CD1c-positive myeloid dendritic cell (primary cell): ENCODE measurements around the gene MCU.
"Not testable (repeated sequence)": the region's sequence is repeated elsewhere in the genome, so short reads cannot be mapped to it uniquely, and the experiment has no call there.

Experiments
- DNase-seq: peaks from one replicate; pipeline ENCODE4 v3.0.0-alpha.2; 2016; ENCODE audit errors: extremely low spot score

The MCU gene

DNA sequence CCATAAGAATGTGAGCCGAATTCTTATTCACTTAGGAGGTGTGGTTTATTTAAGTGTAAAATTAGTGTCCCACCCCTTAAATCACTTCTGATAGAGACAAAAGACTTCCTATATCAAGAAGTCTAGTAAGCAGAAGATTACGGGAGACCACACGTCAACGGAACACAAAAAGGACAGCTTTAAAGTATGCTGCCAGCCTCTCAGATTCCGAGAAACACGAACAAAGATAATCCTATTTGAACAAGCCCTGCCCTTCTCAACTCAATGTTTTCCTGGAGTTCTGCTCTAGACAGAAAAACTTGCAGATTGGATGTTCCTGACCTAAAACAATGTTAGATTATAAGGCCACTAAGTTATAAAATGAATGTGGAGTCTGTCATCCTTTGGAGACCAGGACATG lies 4.9 kb upstream of the MCU start:
- no peak for DNase-seq

DNA sequence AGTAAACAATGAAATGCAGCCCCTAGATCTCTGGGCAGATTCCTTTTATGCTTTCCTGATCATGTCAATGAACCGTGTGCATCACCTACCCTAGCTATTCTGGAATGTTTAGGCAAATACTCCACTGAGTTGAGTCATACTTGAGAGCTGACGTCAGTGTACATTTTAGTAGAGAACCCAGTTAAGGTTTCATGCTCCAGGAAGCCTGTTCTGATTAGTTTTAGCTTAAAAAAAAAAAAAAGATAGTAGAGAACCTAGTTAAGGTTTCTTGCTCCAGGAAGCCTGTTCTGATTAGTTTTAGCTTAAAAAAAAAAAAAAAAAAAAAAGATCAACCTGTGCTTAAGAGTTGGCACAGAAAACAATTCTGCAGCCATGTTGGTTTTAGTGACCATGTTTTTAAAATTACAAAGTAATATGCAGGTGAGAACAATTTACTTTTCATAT lies 3.7 kb upstream of the MCU start:
- DNase-seq: no peak

DNA sequence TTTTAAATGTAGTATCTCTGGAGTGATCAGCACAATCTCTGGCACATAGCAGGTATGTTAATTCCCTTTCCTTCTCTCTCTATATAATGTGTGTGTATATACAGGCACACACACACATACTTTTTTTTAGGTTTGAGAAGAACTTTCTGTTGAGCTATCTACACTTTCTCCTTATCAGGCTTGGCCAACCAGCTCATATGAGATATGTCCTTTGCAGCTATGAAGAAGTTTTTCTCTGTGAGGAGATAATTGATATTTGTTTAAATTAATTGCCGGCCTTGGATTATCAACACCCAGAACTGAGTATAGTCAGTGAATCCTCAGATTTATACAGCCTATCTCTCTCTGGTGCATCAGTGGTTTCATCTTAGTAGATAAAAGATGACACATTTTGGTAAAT lies 2.3 kb upstream of the MCU start:
- DNase-seq: no peak

DNA sequence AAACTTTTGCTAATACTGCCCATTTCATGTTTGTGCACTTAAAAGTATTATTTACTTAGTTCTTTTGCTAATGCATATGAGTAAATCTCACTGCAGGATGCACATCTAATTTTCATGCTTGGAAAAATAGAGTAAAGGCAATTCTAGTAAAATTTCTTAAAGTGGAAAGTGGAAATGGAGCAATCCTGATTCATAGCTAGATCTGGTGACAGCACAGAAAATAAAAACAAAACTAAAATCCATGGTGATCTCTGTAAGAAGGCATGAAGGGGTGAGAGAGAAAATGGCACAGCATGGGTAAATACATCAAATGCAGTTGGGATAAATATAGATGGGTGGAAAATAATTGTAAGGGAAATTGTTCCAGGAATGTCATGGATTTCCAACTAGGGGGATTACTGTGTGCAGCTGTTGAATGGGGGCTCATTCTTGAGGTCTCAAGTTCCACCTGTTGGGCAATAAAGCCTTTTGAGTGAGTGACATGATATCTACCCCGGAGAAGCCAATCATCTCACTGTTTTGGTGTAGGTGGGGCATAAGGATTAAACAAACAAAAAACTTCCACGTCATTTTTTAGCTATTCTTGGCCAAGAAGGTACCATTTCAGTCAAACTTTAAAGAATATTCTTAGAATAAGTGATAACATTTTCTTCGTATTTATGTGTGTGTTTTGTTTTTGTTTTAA lies 1.7 kb upstream of the MCU start:
- DNase-seq: no peak

DNA sequence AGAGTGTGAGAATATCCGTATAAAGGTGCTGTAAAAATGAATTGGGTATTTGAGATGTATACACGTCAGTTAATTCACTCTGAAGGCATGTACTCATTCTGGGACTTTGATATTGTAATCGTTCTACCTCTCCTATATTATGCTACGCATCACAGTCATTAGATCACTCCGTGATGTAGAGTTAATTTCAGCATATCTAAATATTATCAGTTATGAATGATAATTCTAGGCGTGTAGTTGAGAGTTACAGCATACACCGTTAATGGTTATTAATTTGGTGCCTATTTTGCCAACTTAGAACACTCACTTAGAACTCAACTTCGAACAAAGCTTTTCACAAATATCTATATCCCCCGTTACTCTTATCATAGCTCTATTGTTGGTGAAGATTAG lies 477 bp upstream of the MCU start:
- no peak for DNase-seq

DNA sequence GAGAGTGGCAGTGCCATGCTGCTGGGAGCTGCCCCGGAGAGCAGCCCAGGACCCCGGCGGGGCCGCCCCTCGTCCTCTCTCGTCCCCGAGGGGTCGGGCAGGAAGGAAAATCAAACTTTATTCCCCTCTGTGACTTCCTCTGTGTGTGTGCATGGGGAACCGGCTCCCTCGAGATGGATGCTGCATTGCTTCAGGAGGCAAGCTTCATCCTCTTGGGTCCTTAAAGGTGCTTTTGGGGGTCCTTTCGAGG lies 726 bp downstream of the MCU start:
- no peak for DNase-seq

DNA sequence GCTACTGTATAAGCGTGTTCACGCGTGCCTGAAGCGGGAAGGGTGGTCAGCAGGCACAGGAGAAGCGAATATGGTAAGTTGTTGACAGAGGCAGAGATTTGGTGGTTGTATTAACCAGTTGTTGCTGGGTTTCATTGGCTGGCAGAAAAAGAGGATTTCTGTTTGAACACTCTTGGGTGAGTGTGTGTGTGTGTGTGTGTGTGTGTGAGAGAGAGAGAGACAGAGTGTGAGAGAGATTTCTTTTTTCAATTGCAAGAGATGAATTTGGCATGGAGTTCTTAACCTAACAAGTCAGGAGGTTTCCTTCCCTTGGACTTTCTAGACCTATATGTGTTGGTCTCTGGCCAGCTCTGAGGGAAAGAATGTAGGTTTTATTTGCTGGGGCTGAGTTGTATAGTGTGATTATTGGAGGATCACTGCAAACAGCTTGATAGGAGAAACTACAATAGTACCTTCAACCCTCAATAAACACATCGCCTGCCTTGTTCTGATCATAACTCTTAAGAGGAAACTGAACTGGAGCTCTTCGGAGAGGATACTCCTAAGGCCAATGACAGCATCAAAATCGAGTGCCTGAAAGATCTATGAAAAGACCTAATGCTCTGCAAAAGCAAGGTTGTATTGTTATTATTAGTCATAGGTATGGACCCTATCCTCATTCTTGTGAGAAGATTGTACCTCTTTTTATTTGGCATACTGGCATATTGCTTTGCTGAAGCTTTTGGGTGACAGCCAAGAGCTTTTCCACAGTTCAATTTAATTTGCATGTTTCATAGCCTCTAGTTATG lies 1.2 kb downstream of the MCU start:
- DNase-seq: no peak

DNA sequence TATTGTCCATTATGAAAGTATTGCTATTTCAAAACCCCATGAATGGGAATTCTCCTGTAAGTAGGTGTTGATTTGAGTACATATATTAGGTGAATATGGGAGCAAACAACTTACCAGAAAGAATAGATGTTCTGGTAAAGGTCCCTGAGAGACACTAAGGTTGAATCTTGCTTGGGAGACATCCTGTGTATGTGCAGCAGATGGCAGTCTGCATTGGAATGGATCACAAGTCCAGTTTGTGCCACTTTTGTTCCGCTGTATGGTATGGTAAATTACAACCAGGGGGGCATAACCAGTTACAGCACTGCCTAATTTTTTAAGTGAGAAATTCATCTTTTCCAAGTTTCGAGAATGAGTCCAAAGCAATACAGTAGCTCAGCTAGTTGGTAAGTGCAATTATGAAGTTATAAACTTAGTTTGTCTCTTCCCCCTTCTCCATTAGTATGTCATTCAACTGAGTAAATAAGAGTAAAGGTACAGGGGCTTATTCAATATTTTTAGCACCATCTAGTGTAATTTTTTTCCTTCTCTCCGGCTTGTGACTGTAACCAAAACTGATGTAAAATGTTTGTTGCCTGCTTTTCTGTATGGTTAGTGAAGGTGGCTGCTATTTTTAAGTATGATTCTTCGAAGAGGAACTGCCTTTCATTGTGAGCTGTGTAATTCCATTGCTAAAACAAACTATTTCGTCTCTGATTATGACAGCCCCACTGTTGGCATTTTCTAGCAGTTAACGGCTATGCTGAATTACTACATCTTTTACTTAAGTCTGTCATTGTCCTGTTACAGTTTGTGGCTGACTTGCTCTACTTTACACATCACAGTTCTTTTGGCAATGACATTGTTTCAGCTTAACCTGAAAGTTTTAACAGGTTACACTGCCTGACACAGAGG lies 2.8 kb downstream of the MCU start:
- DNase-seq: peak; percentile 68

DNA sequence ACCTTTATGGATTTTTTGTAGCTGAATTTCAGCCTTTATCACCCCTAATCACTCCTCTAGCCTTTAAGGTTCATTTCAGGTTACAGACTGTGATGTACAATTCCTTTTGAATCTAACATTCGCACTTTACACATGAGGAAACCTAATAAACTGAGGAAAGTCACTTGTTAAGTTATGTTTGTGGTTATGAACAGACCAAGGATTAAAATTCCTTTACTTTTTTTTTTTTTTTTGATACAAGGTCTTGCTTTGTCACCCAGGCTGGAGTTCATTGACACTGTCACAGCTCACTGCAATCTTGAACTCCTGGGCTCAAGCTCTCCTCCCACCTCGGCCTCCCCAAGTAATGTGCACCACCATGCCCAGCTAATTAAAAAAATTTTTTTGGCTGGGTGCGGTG lies 3.6 kb downstream of the MCU start:
- DNase-seq: no peak

DNA sequence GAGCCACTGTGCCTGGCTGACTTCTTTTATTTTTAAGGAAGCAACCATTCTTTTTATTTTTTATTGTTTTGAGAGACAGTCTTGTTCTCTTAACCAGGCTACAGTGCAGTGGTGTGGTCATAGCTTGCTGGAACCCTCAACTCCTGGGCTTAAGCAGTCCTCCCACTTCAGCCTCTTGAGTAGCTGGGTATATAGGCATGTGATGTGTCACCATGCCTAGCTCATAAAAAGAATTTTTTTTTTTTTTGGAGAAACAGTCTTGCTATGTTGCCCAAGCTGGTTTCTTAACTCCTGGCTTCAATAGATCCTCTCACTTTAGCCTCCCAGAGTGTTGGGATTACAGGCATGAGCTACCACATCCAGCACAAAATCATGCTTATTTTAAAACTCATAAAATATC lies 5.8 kb downstream of the MCU start:
- no peak for DNase-seq

DNA sequence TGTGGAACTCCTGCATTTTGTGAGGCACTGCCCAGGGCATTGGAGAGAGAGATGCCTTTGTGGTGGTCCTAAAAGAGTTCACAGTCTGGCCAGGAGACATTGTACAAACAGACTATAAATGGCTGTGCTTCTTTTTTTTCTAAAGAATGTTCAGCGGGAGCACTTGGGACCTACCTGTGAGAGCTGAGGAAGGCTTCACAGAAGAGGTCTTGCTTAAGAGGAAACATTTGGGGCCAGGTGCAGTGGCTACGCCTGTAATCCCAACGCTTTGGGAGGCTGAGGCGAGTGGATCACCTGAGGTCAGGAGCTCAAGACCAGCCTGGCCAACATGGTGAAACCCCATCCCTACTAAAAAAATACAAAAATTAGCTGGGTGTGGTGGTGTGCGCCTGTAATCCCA lies 10.5 kb downstream of the MCU start:
- DNase-seq: not testable (repeated sequence)

DNA sequence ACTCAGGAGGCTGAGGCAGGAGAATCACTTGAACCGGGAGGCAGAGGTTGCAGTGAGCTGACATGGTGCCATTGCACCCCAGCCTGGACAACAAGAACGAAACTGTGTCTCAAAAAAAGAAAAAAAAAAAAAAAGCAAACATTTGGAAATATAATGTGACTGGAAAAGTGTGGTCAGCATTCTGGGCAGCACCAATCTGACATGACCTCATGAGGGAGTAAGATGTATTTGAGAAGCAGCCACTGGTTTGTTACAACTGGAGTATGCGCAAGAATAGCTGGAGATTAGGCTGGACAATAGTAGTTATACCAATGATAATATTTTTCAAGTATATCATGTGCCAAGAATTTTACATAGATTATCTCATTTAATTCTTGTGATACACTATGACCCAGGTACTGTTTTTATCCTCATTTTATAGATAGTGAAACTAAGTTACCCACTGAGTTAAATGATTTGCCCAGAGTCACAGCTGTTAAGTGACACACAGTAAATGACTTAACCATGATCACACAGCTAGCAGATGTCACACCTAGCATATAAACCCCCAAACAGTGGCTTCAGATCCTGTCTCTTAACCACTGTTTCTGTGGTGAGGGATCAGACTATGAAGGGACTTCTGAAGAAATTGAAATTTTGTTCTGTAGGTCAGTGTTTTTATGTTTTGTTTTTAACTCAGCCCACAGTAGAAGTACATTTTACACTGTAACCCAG lies 11.1 kb downstream of the MCU start:
- no peak for DNase-seq

DNA sequence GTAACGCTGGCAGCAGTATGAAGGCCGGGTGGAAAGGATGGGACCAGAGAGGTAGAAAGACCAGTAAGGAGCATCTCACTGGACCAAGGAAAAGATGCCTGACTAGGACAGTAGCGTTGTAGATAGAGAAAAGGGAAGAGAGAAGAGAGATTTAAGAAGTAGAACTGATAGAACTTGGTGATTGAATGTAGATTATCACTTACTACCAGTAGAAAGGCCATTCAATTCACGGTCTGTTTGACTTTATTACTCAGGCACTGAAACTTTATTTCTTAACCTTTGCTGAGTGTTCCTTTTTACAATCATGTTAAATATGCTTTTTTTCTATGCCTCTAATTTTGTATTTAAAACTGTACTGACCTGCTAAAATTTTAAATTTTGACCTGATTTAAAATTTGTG lies 12.2 kb downstream of the MCU start:
- DNase-seq: no peak

DNA sequence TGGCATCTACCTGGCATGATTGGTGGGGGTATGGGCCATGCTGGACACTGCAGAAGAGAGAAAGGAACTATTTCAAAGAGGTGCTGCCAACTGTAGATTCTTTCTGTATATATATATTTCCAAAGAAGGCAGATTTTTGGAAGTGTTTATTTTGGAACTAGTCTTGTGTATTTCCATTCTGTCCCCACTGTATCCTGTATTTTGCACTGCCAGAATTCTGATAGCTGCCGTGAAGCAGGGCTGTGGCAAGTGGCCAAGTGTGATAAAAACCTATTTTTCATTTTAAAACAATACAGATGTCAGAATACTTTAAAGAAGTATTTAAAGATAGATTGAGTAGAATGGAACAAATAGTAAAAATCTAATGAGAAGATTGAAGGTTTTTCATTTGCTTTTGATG lies 17.1 kb downstream of the MCU start:
- DNase-seq: no peak

DNA sequence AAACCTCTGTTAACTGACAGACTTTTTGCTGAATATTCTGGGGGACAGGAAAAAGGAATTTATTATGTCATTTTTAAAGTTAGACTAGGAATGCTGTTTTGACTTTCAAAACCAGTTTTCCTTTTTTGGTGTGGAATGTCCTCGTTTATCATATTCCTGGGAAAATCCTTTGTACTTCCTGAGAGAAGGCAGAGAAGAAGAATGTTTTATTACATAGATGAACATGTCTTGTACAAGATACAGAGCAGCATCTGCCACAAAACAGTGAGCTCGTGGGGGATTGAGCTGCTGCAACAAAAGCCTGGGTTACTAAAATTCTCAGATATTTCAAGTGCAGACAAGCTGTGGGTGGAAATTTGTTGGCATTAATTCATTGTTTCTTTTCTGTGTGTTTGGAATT lies 20.2 kb downstream of the MCU start:
- DNase-seq: no peak

DNA sequence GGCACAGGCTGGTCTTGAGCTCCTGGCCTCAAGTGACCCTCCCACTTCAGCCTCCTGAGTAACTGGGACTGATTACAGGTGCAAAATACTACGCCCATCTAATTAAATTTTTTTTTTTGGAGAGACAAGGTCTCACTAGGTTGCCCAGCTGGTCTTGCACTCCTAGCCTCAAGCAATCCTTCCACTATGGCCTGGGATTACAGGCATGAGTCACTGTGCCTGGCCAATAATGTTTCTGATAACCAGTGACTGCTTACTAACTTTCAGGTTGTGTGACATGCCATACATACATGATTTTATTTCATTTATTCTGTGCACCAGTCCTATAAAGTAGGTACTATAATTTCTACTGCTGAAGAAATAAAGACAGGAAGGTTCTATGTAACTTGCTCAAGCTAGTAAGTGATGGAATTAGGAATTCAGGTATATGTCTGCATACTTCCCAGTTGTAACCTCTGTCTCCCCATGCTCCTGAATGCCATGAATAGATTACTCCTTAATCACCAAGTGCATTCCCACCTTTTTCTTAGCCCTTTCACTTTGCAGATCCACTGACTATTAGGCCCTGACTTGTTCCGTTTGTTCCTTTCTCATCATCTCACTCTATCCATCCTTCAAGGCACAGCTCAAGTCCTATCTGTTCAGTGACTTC lies 28.1 kb downstream of the MCU start:
- DNase-seq: no peak

DNA sequence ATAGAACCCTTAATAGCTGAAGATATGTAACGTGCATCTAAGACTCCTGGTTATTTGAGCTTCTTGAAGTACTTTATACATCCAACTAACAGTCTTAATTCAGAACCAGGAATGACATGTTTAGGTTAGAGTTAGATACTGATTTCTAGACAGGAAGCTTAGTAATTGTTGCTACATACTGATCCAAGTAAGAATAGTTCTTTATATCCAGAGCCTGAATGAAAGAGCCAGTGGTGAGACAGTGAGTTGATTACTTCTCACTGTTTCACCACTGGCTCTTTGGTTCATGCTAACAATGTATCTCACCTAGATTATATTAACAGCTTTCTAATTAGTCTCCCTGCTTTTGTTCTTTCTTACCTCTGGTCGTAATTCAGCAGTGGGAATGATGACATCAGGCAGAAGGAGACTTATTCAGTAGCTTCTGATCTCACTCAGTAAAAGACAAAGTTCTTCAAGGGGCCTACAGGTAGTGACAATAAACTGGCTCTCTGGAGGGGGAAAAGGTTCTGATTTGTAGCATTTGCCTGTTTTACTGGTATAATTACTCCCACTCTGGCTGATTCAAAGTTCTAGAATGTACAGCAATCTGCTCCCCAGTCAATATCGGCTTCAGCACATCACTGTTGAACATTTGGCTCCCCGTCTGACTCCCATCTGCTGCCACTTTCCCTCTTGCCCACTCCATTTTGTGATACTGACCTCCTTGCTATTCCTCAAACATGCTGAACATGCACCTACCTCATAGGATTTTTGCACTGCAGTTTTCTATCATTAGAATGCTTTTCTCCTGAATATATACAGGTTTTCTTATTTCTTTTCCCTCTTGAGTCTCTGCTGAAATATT lies 29.1 kb downstream of the MCU start:
- no peak for DNase-seq

DNA sequence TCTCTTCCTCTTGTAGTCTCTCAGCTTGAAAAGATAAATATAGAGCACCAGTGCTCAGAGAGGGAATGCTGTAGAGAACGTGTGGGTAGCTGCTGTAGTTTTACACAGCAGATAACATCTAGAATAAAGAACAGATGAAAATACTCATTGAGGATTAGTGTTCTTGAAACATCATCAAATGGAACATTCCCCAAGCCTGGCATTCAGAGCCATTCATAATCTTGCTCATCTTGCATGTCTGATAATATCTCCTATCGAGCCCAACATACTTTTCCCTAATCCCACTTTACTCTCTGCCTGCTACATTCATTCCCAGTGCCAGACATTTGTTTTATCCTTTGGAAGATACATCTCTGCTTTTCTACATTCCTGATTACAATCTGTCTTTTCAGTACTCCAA lies 35.2 kb downstream of the MCU start:
- no peak for DNase-seq

DNA sequence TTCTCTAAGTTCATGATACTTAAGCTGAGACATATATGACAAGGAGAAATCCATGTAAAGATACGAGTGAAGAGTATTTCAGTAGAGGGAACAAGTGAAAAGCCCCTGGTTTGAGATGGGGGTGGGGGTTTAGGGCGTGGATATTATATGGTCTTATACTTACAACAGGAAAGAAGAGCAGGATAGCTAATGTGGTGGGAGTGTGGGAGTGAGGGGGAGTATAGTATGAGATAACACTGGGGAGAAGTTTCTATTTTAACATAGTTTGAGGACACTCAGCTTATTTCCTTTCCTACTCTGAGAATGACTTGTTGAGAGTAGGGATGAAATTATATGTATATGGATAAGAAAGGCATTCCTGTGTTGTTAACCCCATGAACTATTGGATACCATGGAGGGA lies 36.5 kb downstream of the MCU start:
- no peak for DNase-seq

DNA sequence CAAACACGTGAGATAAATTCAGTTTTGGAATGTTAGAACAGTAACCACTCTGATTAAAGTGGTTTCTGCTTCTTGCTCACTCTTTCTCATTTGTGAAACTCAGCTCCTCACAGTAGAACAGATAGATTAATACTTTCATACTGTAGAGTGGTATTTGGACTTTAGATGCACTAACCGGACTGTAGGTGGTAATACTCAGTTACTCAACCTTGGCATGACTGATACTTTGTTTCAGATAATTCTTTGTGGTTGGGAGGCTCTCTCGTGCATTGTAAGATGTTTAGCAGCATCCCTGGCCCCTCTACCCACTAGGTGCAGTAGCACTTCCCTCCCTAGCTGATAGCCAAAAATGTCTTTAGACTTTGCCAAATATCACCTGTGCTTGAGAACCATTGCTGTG lies 37.6 kb downstream of the MCU start:
- no peak for DNase-seq

DNA sequence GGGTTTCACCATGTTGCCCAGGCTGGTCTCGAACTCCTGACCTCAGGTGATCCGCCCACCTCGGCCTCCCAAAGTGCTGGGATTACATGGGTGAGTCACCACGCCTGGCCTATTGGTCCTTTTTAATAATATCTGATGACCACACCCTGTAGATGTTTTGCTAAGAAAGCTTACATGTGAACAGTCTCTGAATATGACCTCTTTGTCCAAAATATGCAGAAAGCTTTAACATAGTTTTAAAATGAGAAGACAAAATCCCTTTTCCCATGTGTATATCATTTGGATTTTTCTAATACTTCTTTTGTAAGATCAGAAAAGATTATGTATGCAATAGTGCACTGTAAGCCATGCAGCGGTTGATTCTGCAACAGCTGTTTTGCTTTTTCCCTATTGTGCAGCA lies 38.5 kb downstream of the MCU start:
- DNase-seq: no peak
